Measurements from ENCODE around the gene TPCN2.

Gene TPCN2

DNA sequence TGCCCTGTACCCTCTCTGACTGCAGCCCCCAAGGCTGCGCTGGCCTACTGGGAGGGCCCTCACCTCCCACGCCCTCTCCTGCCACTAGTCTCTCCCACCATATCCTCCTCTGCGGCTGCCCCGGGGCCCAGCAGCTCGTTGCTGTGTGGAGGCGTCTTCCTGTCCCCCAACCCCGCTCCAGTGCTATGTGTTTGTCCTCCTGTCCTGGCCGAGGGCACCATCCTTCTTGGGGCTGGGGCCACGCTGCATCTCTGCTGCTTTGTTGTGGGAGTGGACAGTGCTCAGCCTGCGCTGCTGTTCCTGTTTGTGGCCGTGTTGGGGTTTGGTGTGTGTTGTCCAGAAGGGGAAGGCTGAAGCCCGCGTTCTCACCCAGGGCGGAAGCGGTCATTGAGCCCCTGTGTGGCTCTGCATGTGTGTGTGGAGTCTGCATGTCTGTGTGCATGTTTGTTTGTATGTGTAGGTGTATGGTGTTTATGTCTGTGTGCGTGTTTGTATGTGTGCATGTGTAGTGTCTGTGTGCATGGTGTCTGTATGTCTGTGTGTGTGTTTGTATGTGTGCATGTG, 15.7 kb downstream of the TPCN2 start:
- ATAC-seq, result no peak

GRCh38 chr11:69065147-69065710, 16.5 kb downstream of the TPCN2 start:
- TF ChIP-seq CSDC2 (CRISPR knock-in tag; IDR thresholded peaks at IDR 0.05) (no peak), BACH2 (CRISPR knock-in tag; IDR thresholded peaks at IDR 0.05; ENCODE audit: borderline replicate concordance) (no peak), ARNTL (CRISPR knock-in tag; IDR thresholded peaks at IDR 0.05; ENCODE audit: borderline replicate concordance, low read depth) (no peak), OSR1 (CRISPR knock-in tag; IDR thresholded peaks at IDR 0.05) (no peak), POU6F1 (CRISPR knock-in tag; IDR thresholded peaks at IDR 0.05; ENCODE audit: borderline replicate concordance, low read depth) (no peak), GLIS3 (CRISPR knock-in tag; IDR thresholded peaks at IDR 0.05) (no peak), ZNF8 (CRISPR knock-in tag; IDR thresholded peaks at IDR 0.05) (no peak), SNAI2 (CRISPR knock-in tag; IDR thresholded peaks at IDR 0.05) (no peak), ZNF70 (CRISPR knock-in tag; IDR thresholded peaks at IDR 0.05) (no peak), ZFP30 (CRISPR knock-in tag; IDR thresholded peaks at IDR 0.05) (no peak), ZFP3 (CRISPR knock-in tag; IDR thresholded peaks at IDR 0.05) (no peak)
- TF ChIP-seq, protein P1, sequence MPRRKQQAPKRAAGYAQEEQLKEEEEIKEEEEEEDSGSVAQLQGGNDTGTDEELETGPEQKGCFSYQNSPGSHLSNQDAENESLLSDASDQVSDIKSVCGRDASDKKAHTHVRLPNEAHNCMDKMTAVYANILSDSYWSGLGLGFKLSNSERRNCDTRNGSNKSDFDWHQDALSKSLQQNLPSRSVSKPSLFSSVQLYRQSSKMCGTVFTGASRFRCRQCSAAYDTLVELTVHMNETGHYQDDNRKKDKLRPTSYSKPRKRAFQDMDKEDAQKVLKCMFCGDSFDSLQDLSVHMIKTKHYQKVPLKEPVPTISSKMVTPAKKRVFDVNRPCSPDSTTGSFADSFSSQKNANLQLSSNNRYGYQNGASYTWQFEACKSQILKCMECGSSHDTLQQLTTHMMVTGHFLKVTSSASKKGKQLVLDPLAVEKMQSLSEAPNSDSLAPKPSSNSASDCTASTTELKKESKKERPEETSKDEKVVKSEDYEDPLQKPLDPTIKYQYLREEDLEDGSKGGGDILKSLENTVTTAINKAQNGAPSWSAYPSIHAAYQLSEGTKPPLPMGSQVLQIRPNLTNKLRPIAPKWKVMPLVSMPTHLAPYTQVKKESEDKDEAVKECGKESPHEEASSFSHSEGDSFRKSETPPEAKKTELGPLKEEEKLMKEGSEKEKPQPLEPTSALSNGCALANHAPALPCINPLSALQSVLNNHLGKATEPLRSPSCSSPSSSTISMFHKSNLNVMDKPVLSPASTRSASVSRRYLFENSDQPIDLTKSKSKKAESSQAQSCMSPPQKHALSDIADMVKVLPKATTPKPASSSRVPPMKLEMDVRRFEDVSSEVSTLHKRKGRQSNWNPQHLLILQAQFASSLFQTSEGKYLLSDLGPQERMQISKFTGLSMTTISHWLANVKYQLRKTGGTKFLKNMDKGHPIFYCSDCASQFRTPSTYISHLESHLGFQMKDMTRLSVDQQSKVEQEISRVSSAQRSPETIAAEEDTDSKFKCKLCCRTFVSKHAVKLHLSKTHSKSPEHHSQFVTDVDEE (CRISPR knock-in tag; IDR thresholded peaks at IDR 0.05), result no peak
- ATAC-seq, result no peak

More for the DNA sequence above, 15.7 kb downstream of the TPCN2 start:
- TF ChIP-seq ZFP30 (CRISPR knock-in tag; IDR thresholded peaks at IDR 0.05), result no peak
- TF ChIP-seq PPARA (CRISPR knock-in tag; IDR thresholded peaks at IDR 0.05; ENCODE audit: borderline replicate concordance), result no peak
- no peak for TF ChIP-seq ESRRG (CRISPR knock-in tag; IDR thresholded peaks at IDR 0.05)
- no peak for TF ChIP-seq GLIS3 (CRISPR knock-in tag; IDR thresholded peaks at IDR 0.05)
- TF ChIP-seq ZC3H10 (CRISPR knock-in tag; IDR thresholded peaks at IDR 0.05), result no peak
- no peak for TF ChIP-seq PATZ1 (CRISPR knock-in tag; IDR thresholded peaks at IDR 0.05; ENCODE audit: borderline replicate concordance)
- TF ChIP-seq, protein P2, sequence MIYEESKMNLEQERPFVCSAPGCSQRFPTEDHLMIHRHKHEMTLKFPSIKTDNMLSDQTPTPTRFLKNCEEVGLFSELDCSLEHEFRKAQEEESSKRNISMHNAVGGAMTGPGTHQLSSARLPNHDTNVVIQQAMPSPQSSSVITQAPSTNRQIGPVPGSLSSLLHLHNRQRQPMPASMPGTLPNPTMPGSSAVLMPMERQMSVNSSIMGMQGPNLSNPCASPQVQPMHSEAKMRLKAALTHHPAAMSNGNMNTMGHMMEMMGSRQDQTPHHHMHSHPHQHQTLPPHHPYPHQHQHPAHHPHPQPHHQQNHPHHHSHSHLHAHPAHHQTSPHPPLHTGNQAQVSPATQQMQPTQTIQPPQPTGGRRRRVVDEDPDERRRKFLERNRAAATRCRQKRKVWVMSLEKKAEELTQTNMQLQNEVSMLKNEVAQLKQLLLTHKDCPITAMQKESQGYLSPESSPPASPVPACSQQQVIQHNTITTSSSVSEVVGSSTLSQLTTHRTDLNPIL (CRISPR knock-in tag; IDR thresholded peaks at IDR 0.05; ENCODE audit: low read depth), result no peak

- ATAC-seq, result no peak
- TF ChIP-seq PPARA (CRISPR knock-in tag; IDR thresholded peaks at IDR 0.05; ENCODE audit: borderline replicate concordance), result no peak
- no peak for TF ChIP-seq GLIS3 (CRISPR knock-in tag; IDR thresholded peaks at IDR 0.05)
- TF ChIP-seq CSRNP3 (CRISPR knock-in tag; IDR thresholded peaks at IDR 0.05), result no peak
- TF ChIP-seq, protein P2 (CRISPR knock-in tag; IDR thresholded peaks at IDR 0.05; ENCODE audit: low read depth), result no peak
- no peak for TF ChIP-seq POU6F1 (CRISPR knock-in tag; IDR thresholded peaks at IDR 0.05; ENCODE audit: borderline replicate concordance, low read depth)
- TF ChIP-seq, protein P1 (CRISPR knock-in tag; IDR thresholded peaks at IDR 0.05), result no peak
- TF ChIP-seq SNAI2 (CRISPR knock-in tag; IDR thresholded peaks at IDR 0.05), result no peak
- TF ChIP-seq ZNF565 (CRISPR knock-in tag; conservative IDR thresholded peaks at IDR 0.05; ENCODE audit: low read depth), result no peak
Measured at GRCh38 chr11:69066122-69067112, 17.7 kb downstream of the TPCN2 start.
